ENCODE data around the gene MASP2.

DNA sequence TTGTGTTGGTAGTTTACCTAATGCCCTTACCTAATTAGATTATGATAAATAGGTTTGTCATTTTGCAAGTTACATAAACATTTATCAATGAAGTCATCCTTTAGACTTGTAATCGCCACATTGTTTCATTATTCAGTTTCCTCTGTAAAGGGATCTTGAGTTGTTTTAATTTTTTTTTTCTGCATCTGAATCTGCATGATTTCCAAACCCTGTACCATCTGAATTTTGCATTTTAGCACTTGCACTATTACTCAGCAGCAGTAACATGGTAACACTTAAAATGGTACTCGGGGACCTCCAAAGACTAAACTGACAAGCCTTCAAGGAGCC is 22.2 kb downstream of the MASP2 start:
- TF ChIP-seq PATZ1 (CRISPR knock-in tag; IDR thresholded peaks at IDR 0.05; ENCODE audit: borderline replicate concordance) (no peak), CSRNP3 (CRISPR knock-in tag; IDR thresholded peaks at IDR 0.05) (no peak), OSR1 (CRISPR knock-in tag; IDR thresholded peaks at IDR 0.05) (no peak), ARNTL (CRISPR knock-in tag; IDR thresholded peaks at IDR 0.05; ENCODE audit: borderline replicate concordance, low read depth) (no peak), ZNF70 (CRISPR knock-in tag; IDR thresholded peaks at IDR 0.05) (no peak), ZC3H10 (CRISPR knock-in tag; IDR thresholded peaks at IDR 0.05) (no peak), GLIS3 (CRISPR knock-in tag; IDR thresholded peaks at IDR 0.05) (no peak), ZNF8 (CRISPR knock-in tag; IDR thresholded peaks at IDR 0.05) (no peak), ZFP30 (CRISPR knock-in tag; IDR thresholded peaks at IDR 0.05) (no peak)
- TF ChIP-seq, protein P1, sequence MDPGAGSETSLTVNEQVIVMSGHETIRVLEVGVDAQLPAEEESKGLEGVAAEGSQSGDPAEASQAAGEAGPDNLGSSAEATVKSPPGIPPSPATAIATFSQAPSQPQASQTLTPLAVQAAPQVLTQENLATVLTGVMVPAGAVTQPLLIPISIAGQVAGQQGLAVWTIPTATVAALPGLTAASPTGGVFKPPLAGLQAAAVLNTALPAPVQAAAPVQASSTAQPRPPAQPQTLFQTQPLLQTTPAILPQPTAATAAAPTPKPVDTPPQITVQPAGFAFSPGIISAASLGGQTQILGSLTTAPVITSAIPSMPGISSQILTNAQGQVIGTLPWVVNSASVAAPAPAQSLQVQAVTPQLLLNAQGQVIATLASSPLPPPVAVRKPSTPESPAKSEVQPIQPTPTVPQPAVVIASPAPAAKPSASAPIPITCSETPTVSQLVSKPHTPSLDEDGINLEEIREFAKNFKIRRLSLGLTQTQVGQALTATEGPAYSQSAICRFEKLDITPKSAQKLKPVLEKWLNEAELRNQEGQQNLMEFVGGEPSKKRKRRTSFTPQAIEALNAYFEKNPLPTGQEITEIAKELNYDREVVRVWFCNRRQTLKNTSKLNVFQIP (CRISPR knock-in tag; IDR thresholded peaks at IDR 0.05; ENCODE audit: borderline replicate concordance, low read depth): no peak
- TF ChIP-seq, protein P2, sequence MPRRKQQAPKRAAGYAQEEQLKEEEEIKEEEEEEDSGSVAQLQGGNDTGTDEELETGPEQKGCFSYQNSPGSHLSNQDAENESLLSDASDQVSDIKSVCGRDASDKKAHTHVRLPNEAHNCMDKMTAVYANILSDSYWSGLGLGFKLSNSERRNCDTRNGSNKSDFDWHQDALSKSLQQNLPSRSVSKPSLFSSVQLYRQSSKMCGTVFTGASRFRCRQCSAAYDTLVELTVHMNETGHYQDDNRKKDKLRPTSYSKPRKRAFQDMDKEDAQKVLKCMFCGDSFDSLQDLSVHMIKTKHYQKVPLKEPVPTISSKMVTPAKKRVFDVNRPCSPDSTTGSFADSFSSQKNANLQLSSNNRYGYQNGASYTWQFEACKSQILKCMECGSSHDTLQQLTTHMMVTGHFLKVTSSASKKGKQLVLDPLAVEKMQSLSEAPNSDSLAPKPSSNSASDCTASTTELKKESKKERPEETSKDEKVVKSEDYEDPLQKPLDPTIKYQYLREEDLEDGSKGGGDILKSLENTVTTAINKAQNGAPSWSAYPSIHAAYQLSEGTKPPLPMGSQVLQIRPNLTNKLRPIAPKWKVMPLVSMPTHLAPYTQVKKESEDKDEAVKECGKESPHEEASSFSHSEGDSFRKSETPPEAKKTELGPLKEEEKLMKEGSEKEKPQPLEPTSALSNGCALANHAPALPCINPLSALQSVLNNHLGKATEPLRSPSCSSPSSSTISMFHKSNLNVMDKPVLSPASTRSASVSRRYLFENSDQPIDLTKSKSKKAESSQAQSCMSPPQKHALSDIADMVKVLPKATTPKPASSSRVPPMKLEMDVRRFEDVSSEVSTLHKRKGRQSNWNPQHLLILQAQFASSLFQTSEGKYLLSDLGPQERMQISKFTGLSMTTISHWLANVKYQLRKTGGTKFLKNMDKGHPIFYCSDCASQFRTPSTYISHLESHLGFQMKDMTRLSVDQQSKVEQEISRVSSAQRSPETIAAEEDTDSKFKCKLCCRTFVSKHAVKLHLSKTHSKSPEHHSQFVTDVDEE (CRISPR knock-in tag; IDR thresholded peaks at IDR 0.05): no peak

Measured in SK-N-SH treated with all-trans-retinoic acid at 6 μM for 48 hours (cell line).